Keratinocyte (primary cell): ENCODE data around the gene PCDH10.

Experiments
- CTCF ChIP-seq, 3 experiments: IDR thresholded peaks in 1 of 3; conservative IDR thresholded peaks in 1 of 3; optimal IDR thresholded peaks in 1 of 3; 2 replicates in 2 of 3; 3 replicates in 1 of 3; pipeline versions ENCODE3 to v1.5.1; 2011; ENCODE audit warnings: low read length in 3 of 3, mild to moderate bottlenecking in 3 of 3, moderate library complexity in 2 of 3, control low read depth in 1 of 3, inconsistent platforms in 1 of 3; ENCODE audit not compliant: insufficient read depth in 2 of 3; ENCODE audit errors: extremely low read depth in 1 of 3
- EZH2 ChIP-seq: IDR thresholded peaks from one replicate; pipeline ENCODE4 v1.6.1; 2012; ENCODE audit warnings: inconsistent platforms, mild to moderate bottlenecking, low read length, moderate library complexity

GRCh38 chr4:133208694-133209285 lies 59.7 kb downstream of the PCDH10 start:
- no peak for TF ChIP-seq EZH2
- TF ChIP-seq CTCF (optimal IDR thresholded peaks at IDR 0.05 in 1 of 3, IDR thresholded peaks at IDR 0.05 in 1 of 3, conservative IDR thresholded peaks at IDR 0.05 in 1 of 3; ENCODE audit: extremely low read depth in 1 of 3, insufficient read depth in 2 of 3, low read length in 3 of 3): no peak
